ENCODE results near the gene CREB5.

Gene CREB5

DNA sequence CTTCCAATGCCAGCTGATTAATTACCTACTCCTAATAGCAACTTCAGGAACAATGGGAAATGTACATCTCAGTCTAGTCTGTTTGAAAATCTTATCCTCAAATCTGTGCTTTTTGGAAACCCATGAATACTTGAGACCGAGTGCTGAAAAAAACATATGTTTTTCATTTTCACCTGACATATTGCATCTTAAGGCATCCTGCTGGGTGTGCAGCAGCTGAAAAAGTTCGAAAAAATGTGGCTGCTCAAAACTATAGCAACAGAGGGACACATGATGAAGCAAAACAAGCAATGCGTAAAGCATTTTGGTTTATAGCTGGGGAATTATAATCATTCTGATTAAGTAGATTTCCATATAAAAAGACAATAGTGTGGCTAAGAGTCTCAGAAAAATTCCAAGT is 218.0 kb downstream of the CREB5 start:
- H3K4me1 ChIP-seq (ENCODE audit: insufficient read depth, low read length) = no peaks in the 10 kb centered on the region
- H3K4me2 ChIP-seq (ENCODE audit: insufficient read depth, low read length) = no peak overlapping the region
- H3K9me3 ChIP-seq (ENCODE audit: insufficient read depth, low read length, severe bottlenecking) = no peaks in the 10 kb centered on the region
- H3K36me3 ChIP-seq (ENCODE audit: insufficient read depth, low read length) = no peaks in the 10 kb centered on the region
- H3K27ac ChIP-seq (ENCODE audit: low read length) = no peak overlapping the region
- H3K79me2 ChIP-seq (ENCODE audit: insufficient read depth, low read length) = no peaks in the 10 kb centered on the region
- no peaks in the 10 kb centered on the region for H4K20me1 ChIP-seq (ENCODE audit: insufficient read depth, low read length)
- TF ChIP-seq, protein P1, sequence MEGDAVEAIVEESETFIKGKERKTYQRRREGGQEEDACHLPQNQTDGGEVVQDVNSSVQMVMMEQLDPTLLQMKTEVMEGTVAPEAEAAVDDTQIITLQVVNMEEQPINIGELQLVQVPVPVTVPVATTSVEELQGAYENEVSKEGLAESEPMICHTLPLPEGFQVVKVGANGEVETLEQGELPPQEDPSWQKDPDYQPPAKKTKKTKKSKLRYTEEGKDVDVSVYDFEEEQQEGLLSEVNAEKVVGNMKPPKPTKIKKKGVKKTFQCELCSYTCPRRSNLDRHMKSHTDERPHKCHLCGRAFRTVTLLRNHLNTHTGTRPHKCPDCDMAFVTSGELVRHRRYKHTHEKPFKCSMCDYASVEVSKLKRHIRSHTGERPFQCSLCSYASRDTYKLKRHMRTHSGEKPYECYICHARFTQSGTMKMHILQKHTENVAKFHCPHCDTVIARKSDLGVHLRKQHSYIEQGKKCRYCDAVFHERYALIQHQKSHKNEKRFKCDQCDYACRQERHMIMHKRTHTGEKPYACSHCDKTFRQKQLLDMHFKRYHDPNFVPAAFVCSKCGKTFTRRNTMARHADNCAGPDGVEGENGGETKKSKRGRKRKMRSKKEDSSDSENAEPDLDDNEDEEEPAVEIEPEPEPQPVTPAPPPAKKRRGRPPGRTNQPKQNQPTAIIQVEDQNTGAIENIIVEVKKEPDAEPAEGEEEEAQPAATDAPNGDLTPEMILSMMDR (IDR thresholded peaks at IDR 0.05; ENCODE audit: borderline replicate concordance, extremely low read depth, low read length, poor library complexity, severe bottlenecking) = no peak
- TF ChIP-seq EZH2 (IDR thresholded peaks at IDR 0.05; ENCODE audit: borderline replicate concordance, low read depth, low read length, severe bottlenecking) = no peak
- no peak overlapping the region for H2AFZ ChIP-seq (ENCODE audit: low read depth, low read length)
- ATAC-seq (ENCODE audit: insufficient read depth, low read depth) (no peak), DNase-seq (no peak)
- no peak overlapping the region for H3K9ac ChIP-seq (ENCODE audit: low read depth, low read length)
- peaks cover under 1% of the 10 kb centered on the region for H3K27me3 ChIP-seq (ENCODE audit: insufficient read depth, low read length, poor library complexity)
- H3K4me3 ChIP-seq (ENCODE audit: low read depth in 1 of 2, low read length in 2 of 2) = no peak overlapping the region

DNA sequence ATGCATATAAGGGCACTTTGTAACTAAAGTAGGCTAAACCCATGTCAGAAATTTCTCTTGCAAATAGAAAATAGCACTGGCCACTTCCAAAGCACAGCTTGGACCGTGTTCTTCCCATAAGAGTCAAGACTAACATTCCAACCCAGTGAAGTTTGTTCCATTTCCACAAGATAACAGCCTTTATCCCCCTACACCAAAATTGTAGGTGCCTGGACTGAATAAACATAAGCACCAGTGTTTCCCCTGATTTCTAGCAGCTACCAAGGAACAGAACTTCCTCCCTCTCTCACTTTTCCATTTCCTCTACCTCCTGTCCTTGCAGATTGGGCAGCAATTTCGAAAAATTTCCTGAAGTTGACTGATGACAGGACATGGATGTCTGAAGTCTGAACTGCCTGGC is 219.7 kb downstream of the CREB5 start:
- H2AFZ ChIP-seq (ENCODE audit: low read depth, low read length) = no peak overlapping the region
- no peaks in the 10 kb centered on the region for H3K79me2 ChIP-seq (ENCODE audit: insufficient read depth, low read length)
- H4K20me1 ChIP-seq (ENCODE audit: insufficient read depth, low read length) = no peaks in the 10 kb centered on the region
- no peak overlapping the region for H3K9ac ChIP-seq (ENCODE audit: low read depth, low read length)
- H3K4me3 ChIP-seq (ENCODE audit: low read depth in 1 of 2, low read length in 2 of 2) = no peak overlapping the region
- TF ChIP-seq, protein P1 (IDR thresholded peaks at IDR 0.05; ENCODE audit: borderline replicate concordance, extremely low read depth, low read length, poor library complexity, severe bottlenecking) = no peak
- TF ChIP-seq EZH2 (IDR thresholded peaks at IDR 0.05; ENCODE audit: borderline replicate concordance, low read depth, low read length, severe bottlenecking) = no peak
- H3K27ac ChIP-seq (ENCODE audit: low read length) = no peak overlapping the region
- H3K4me1 ChIP-seq (ENCODE audit: insufficient read depth, low read length) = no peaks in the 10 kb centered on the region
- H3K36me3 ChIP-seq (ENCODE audit: insufficient read depth, low read length) = no peaks in the 10 kb centered on the region
- no peaks in the 10 kb centered on the region for H3K9me3 ChIP-seq (ENCODE audit: insufficient read depth, low read length, severe bottlenecking)
- H3K27me3 ChIP-seq (ENCODE audit: insufficient read depth, low read length, poor library complexity) = peaks cover 5% of the 10 kb centered on the region
- no peak overlapping the region for H3K4me2 ChIP-seq (ENCODE audit: insufficient read depth, low read length)
- no peak for ATAC-seq (ENCODE audit: insufficient read depth, low read depth)
- DNase-seq = no peak

DNA sequence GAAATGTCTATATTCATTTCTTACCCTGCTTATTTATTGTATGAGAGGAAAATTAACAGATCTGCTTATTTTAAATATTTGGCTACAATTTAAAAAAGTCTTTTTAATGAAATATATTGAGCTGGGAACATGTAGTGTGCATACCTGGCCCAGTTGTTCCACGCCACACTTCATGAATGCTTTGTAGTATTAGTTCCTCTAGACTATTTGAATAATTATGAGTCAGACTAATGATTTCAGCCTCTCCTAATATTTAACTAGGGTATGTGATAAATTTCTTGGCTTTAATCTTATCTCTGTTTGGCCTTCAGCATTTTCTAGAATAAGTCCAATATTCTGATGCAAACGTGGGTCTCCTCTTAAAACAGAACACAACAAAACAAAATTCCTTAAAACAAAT is 226.6 kb downstream of the CREB5 start:
- TF ChIP-seq EZH2 (IDR thresholded peaks at IDR 0.05; ENCODE audit: borderline replicate concordance, low read depth, low read length, severe bottlenecking) = no peak
- TF ChIP-seq, protein P1 (IDR thresholded peaks at IDR 0.05; ENCODE audit: borderline replicate concordance, extremely low read depth, low read length, poor library complexity, severe bottlenecking) = no peak
- Histone ChIP-seq H3K4me2 (ENCODE audit: insufficient read depth, low read length) (no peak overlapping the region), H3K27ac (ENCODE audit: low read length) (no peak overlapping the region), H3K4me3 (ENCODE audit: low read depth in 1 of 2, low read length in 2 of 2) (no peak overlapping the region), H3K4me1 (ENCODE audit: insufficient read depth, low read length) (no peaks in the 10 kb centered on the region), H3K36me3 (ENCODE audit: insufficient read depth, low read length) (no peaks in the 10 kb centered on the region), H2AFZ (ENCODE audit: low read depth, low read length) (no peak overlapping the region), H3K79me2 (ENCODE audit: insufficient read depth, low read length) (no peaks in the 10 kb centered on the region), H3K27me3 (ENCODE audit: insufficient read depth, low read length, poor library complexity) (peaks cover 11% of the 10 kb centered on the region), H3K9me3 (ENCODE audit: insufficient read depth, low read length, severe bottlenecking) (no peaks in the 10 kb centered on the region), H4K20me1 (ENCODE audit: insufficient read depth, low read length) (no peaks in the 10 kb centered on the region), H3K9ac (ENCODE audit: low read depth, low read length) (no peak overlapping the region)
- no peak for DNase-seq
- no peak for ATAC-seq (ENCODE audit: insufficient read depth, low read depth)

DNA sequence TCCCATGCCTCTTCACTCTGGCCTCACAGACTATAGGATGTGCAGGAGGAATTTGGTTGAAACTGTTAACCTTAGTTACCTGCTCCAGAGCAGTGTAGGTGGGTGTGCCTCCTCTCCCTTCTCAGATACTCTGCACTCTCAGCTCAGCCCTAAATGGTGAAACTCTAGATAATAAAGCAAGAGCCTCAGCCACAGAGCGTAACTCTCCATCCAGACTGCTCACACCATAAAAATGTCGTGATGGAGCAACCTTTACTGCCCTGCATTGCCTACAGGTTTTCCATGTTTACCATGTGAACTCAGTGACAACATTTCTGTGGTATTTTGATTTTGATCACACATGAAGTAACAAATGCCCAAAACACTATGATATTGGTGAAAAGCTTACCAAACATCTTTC is 227.7 kb downstream of the CREB5 start:
- H3K27me3 ChIP-seq (ENCODE audit: insufficient read depth, low read length, poor library complexity) = peaks cover 13% of the 10 kb centered on the region
- no peak overlapping the region for H3K4me3 ChIP-seq (ENCODE audit: low read depth in 1 of 2, low read length in 2 of 2)
- H3K4me2 ChIP-seq (ENCODE audit: insufficient read depth, low read length) = no peak overlapping the region
- H2AFZ ChIP-seq (ENCODE audit: low read depth, low read length) = no peak overlapping the region
- H3K36me3 ChIP-seq (ENCODE audit: insufficient read depth, low read length) = no peaks in the 10 kb centered on the region
- H4K20me1 ChIP-seq (ENCODE audit: insufficient read depth, low read length) = no peaks in the 10 kb centered on the region
- H3K4me1 ChIP-seq (ENCODE audit: insufficient read depth, low read length) = no peaks in the 10 kb centered on the region
- no peak overlapping the region for H3K9ac ChIP-seq (ENCODE audit: low read depth, low read length)
- ATAC-seq (ENCODE audit: insufficient read depth, low read depth) = no peak
- H3K79me2 ChIP-seq (ENCODE audit: insufficient read depth, low read length) = no peaks in the 10 kb centered on the region
- H3K27ac ChIP-seq (ENCODE audit: low read length) = no peak overlapping the region
- TF ChIP-seq, protein P1 (IDR thresholded peaks at IDR 0.05; ENCODE audit: borderline replicate concordance, extremely low read depth, low read length, poor library complexity, severe bottlenecking) = no peak
- no peak for TF ChIP-seq EZH2 (IDR thresholded peaks at IDR 0.05; ENCODE audit: borderline replicate concordance, low read depth, low read length, severe bottlenecking)
- DNase-seq = no peak
- H3K9me3 ChIP-seq (ENCODE audit: insufficient read depth, low read length, severe bottlenecking) = no peaks in the 10 kb centered on the region

Measured in DND-41 (cell line).